GM12891 (cell line): ENCODE measurements around the gene SLAIN2.

ENCODE experiments used
- PAX5 ChIP-seq: IDR thresholded peaks from 2 replicates; pipeline ENCODE4 v1.6.1; 2011; ENCODE audit warnings: low read length, moderate library complexity, mild to moderate bottlenecking; ENCODE audit not compliant: insufficient read depth, severe bottlenecking
- POLR2A ChIP-seq: IDR thresholded peaks from 2 replicates; pipeline ENCODE4 v1.6.1; 2011; ENCODE audit warnings: low read depth, low read length, control low read depth
- POLR2AphosphoS5 ChIP-seq: IDR thresholded peaks from 2 replicates; pipeline ENCODE4 v1.6.1; 2011; ENCODE audit warnings: low read depth, low read length, control low read depth
- SPI1 ChIP-seq: IDR thresholded peaks from 2 replicates; pipeline ENCODE4 v1.6.1; 2011; ENCODE audit warnings: low read depth, low read length, control low read depth
- TAF1 ChIP-seq: IDR thresholded peaks from 2 replicates; pipeline ENCODE4 v1.6.1; 2011; ENCODE audit warnings: low read depth, low read length, control low read depth

DNA sequence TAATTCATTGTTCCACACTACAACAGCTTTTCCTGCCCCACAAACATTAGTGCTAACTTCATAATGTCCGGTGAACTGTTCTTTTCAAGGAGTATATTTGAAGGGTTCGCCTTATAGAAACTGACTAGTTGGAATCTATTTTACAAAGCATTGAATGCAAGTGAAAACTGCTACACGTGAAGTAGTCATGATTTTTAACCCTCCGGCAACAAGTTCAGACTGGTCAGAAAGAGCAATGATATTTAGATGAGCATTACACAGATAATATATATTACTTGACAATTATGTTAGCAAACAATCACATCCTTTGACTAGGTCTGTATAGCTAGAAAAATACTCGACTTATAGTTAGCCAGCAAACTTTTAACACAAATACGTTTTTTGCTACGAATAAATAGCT lies 1.7 kb upstream of the SLAIN2 start:
- TF ChIP-seq POLR2A (no peak), SPI1 (no peak), TAF1 (no peak), POLR2AphosphoS5 (no peak), PAX5 (no peak)
